Breast epithelium (tissue), 3 donors: Measurements from ENCODE around the gene SLC6A8.
"Not testable (repeated sequence)": the region's sequence is repeated elsewhere in the genome, so short reads cannot be mapped to it uniquely, and the experiment has no call there.

Experiments
- POLR2A ChIP-seq: fragments of 450-650 bp; IDR thresholded peaks from one replicate; pipeline ENCODE4 v1.6.1; 2016; ENCODE audit warnings: antibody characterized with exemption, mild to moderate bottlenecking, moderate library complexity
- POLR2AphosphoS5 ChIP-seq, 3 donors: sonication (generic); formaldehyde crosslinking; IDR thresholded peaks; one replicate each; pipeline ENCODE4 v1.6.1; 2017; ENCODE audit warnings: antibody characterized with exemption in 3 of 3
- TF ChIP-seq, protein P1 (sequence below), 3 donors: fragments of 450-650 bp; IDR thresholded peaks; one replicate each; pipeline ENCODE4 v1.5.1; 2016 to 2017; ENCODE audit warnings: antibody characterized with exemption in 3 of 3, mild to moderate bottlenecking in 3 of 3, moderate library complexity in 3 of 3

DNA sequence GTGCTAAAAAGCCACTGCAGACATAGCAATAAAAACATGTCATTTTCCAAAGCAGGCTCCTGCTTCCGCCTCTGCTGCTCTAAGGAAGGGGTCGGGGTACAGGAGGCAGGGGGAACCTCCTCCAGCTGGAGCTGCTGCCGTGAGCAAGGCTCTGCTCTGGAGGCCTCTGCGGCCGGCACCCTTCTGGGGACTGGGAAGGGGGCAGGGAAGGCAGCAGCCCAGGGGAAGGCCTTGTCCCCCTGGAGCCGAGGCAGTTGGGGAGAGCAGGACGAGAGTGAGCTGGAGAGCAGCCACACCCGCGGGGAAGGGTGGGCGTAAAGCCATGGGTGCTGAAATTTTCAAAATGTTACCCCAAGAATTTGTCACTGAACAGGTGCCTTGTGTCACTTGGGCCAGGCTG is 8.8 kb downstream of the SLC6A8 start:
- TF ChIP-seq, protein P1, sequence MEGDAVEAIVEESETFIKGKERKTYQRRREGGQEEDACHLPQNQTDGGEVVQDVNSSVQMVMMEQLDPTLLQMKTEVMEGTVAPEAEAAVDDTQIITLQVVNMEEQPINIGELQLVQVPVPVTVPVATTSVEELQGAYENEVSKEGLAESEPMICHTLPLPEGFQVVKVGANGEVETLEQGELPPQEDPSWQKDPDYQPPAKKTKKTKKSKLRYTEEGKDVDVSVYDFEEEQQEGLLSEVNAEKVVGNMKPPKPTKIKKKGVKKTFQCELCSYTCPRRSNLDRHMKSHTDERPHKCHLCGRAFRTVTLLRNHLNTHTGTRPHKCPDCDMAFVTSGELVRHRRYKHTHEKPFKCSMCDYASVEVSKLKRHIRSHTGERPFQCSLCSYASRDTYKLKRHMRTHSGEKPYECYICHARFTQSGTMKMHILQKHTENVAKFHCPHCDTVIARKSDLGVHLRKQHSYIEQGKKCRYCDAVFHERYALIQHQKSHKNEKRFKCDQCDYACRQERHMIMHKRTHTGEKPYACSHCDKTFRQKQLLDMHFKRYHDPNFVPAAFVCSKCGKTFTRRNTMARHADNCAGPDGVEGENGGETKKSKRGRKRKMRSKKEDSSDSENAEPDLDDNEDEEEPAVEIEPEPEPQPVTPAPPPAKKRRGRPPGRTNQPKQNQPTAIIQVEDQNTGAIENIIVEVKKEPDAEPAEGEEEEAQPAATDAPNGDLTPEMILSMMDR (IDR thresholded peaks at IDR 0.05), result not testable (repeated sequence)
- TF ChIP-seq POLR2AphosphoS5 (IDR thresholded peaks at IDR 0.05); POLR2A: not testable (repeated sequence)
